T47D (cell line): ENCODE data around the gene MDH1.
A peak's percentile ranks its signal among the peaks of the same experiment; 100 is the strongest.
"Not testable (repeated sequence)": the region's sequence is repeated elsewhere in the genome, so short reads cannot be mapped to it uniquely, and the experiment has no call there.

Source experiments
- DNase-seq, 2 experiments: peaks; one replicate each; pipeline versions ENCODE4 v3.0.0 to v3.0.0-alpha.2; 2011 to 2012; ENCODE audit warnings: low read depth in 1 of 2, low spot score in 1 of 2
- JUND ChIP-seq: IDR thresholded peaks from 2 replicates; pipeline ENCODE4 v1.6.1; 2012; ENCODE audit warnings: low read depth
- in situ Hi-C: cut with HindIII; loops from 2 replicates; pipeline ENCODE4 v1.10.0; 2016; ENCODE audit warnings: low sequenced_read_pairs, low pct_unique_long_range_greater_than_20kb

MDH1 gene

GRCh38 chr2:63598981-63599380 is 10.2 kb downstream of the MDH1 start:
- DNase-seq, result no peak
- TF ChIP-seq JUND, result no peak
- in situ Hi-C loops, result no loop called here

DNA sequence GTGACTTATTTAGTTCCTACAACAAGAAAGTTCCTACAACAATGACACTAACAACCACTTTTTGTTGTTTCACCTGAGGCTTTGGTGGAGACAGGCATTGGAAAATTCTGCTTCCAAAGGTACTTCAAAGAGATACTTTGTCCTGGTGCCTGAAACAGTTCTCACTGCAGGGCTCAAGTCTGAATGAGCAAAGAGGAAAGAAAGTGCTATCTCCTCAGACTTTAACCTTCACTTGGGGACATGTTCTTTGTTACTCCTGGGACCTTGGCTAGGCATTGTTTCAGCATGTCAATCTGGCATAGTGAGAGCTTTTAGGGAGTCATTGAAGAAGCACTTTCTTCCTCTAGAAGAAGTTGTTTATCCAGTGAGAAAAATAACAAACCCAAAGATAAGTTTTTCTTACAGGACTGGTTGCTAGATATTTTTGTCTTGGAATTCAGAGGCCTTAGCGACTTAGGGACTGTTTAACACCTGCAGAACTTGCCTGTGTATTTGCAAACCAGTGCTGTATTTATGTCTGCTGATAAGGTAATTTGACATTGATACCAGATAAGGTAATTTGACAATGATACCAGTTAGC is 12.2 kb downstream of the MDH1 start:
- no peak for TF ChIP-seq JUND
- no peak for DNase-seq
- in situ Hi-C loops, result no loop called here

DNA sequence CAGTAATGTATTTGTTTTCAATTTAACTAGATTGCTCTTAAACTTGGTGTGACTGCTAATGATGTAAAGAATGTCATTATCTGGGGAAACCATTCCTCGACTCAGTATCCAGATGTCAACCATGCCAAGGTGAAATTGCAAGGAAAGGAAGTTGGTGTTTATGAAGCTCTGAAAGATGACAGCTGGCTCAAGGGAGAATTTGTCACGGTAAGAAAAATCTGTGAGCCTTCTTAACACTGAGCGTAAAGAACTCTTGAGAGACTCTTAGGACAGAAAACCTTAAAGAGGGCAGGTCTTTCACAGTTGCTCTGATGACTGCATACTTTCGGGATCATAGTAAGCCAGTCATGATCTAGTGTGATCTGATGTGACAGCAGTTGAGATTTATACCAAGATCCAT is 15.9 kb downstream of the MDH1 start:
- TF ChIP-seq JUND, result no peak
- no peak for DNase-seq
- in situ Hi-C loops, result no loop called here

DNA sequence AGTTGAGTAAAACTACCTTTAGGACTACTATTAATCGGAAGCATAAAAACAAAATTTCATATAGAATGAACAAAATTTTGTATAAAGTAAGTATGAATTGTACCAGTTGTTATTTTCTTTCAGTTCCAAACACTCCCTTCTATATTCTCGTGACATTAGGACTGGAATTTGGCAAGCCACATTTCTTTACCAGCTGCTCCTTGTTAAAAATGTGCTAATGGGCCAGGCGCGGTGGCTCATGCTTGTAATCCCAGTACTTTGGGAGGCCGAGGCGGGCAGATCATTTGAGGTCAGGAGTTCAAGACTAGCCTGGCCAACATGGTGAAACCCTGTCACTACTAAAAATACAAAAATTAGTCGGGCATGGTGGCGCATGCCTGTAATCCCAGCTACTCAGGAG is 20.1 kb downstream of the MDH1 start:
- DNase-seq, in situ Hi-C loops: not testable (repeated sequence)

GRCh38 chr2:63610525-63610924 is 21.8 kb downstream of the MDH1 start:
- in situ Hi-C loops, result no loop called here
- no peak for DNase-seq
- no peak for TF ChIP-seq JUND

GRCh38 chr2:63613391-63613901 is 24.7 kb downstream of the MDH1 start:
- in situ Hi-C loops, result no loop called here
- peak in 1 of 2 experiments; percentile 1 for DNase-seq
- no peak for TF ChIP-seq JUND

DNA sequence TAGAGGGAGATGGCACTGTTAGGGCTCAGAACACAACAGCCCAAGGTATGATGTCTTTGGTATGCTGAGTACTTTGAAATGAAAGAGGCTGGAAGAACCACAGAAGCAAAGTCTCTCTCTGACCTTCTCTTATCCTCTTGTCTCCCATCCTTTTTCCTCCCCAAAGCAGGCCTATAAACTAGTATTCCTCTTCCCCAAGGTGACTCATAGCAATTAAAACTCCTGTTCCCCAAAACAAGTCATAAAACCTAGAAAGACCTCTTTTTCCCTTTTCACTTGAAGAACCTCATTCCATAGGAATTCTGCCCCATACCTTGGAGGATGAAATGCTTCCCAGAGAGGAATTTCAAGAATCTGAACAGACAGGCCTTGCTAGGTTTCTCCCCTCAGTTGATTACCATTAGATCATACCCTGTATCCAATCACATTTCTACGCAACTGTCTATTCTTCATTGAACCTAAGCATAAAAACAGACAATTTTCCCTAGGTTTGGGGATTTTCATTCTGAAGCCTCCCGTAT is 25.7 kb downstream of the MDH1 start:
- TF ChIP-seq JUND, result no peak
- DNase-seq, result peak in 1 of 2 experiments; percentile 74
- in situ Hi-C loops, result no loop called here

GRCh38 chr2:63614983-63615945 is 26.5 kb downstream of the MDH1 start:
- in situ Hi-C loops, result no loop called here
- DNase-seq, result peak in 1 of 2 experiments; percentile 16
- no peak for TF ChIP-seq JUND

DNA sequence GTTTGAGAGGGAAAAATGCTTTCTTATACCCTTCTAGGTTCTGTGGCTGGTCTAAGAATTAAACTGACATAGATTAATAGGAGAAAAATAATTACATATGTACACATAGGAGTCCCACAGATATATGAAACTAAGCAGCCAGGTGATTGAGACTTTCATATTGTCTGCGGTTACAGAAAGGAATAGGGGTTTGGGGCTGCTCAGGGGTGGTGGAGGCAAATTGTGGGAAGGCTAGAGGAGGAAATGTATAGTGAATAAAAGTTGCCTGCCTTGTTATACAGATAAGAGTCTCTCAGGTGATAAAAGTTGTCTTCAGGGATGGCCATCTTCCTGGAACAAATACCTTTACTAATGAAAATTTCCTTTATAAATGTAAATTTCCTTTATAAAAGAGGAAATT is 28.6 kb downstream of the MDH1 start:
- no peak for TF ChIP-seq JUND
- DNase-seq, result no peak
- in situ Hi-C loops, result no loop called here

- DNase-seq, result no peak
- TF ChIP-seq JUND, result no peak
- in situ Hi-C loops, result no loop called here
Measured at GRCh38 chr2:63619328-63619727, 30.6 kb downstream of the MDH1 start.

DNA sequence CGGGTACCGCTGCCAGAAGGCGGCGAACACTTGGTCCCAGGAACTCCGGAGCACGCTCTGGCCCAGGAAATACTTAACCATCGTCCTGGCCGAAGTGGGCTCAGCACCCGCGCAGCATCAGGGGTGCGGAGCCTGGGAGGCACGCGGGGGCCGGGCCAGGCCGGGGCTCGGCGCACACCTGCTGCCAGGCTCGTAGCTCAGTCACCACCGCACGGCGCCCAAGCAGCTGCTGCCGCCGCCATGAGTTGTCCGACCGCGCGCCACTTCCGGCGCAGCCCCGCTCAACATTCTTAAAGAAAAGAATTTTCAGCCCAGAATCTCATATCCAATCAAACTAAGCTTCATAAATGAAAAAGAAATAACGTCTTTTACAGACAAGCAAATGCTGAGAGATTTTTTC is 34.0 kb downstream of the MDH1 start:
- no peak for TF ChIP-seq JUND
- in situ Hi-C loops, result no loop called here
- no peak for DNase-seq

- DNase-seq, in situ Hi-C loops: not testable (repeated sequence)
Measured at GRCh38 chr2:63623763-63624162, 35.0 kb downstream of the MDH1 start.

GRCh38 chr2:63627866-63628265 is 39.1 kb downstream of the MDH1 start:
- TF ChIP-seq JUND, result no peak
- in situ Hi-C loops, result no loop called here
- no peak for DNase-seq
